ENCODE results near the gene TFDP2.
"Not testable (repeated sequence)": the region's sequence is repeated elsewhere in the genome, so short reads cannot be mapped to it uniquely, and the experiment has no call there.

Gene TFDP2

DNA sequence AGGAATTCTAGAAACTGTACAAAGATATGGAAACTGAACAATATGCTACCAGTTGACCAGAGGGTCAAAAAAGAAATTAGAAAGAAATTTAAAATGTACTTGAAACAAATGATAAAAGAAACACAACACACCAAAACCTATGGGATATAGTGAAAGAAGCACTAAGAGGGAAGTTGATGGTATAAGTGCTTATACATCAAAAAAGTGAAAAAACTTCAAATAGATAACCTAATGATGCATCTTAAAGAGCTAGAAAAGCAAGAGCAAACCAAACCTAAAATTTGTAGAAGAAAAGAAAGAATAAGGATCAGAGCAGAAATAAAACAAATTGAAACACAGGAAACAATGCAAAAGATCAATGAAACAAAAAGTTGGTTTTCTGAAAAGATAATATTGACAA is 68.2 kb downstream of the TFDP2 start:
- Histone ChIP-seq H2AFZ (ENCODE audit: low read depth, low read length) (no peak overlapping the region), H3K36me3 (ENCODE audit: insufficient read depth, low read length) (peaks cover 2% of the 10 kb centered on the region), H3K27me3 (ENCODE audit: insufficient read depth, low read length) (no peaks in the 10 kb centered on the region), H3K4me1 (ENCODE audit: insufficient read depth, low read length) (no peaks in the 10 kb centered on the region), H3K9me3 (ENCODE audit: low read length) (peaks cover 4% of the 10 kb centered on the region), H3K4me3 (ENCODE audit: low read length) (no peak overlapping the region)

DNA sequence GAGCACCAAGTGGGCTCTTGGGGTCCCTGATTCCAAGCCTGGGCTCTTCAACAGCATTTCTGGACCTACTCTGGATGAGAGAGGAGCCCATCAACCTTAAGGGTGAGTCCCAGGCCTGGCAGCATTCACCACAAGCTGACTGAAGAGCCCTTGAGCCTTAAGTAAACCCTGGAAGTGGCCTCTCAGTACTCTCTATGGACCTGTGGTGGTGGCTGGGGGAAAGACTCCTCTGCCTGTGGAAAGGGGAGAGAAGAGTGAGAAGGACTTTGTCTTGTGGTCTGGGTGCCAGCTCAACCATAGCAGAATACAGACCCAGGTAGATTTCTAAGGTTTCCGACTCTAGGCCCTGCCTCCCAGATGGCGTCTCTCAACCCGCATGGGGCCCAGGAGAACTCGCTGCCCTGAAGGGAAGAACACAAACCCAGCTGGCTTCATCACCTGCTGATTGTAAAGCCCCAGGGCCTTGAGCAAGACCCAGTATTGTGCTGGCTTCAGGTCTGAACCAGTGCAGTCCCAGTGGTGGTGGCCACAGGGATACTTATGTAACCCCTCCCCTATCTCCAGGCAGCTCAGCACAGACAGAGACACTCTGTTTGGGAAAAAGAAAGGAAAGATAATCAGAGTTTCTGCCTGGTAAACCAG is 71.4 kb downstream of the TFDP2 start:
- Histone ChIP-seq H3K27me3 (ENCODE audit: insufficient read depth, low read length) (no peaks in the 10 kb centered on the region), H3K4me3 (ENCODE audit: low read length) (no peak overlapping the region), H3K4me1 (ENCODE audit: insufficient read depth, low read length) (no peaks in the 10 kb centered on the region), H3K36me3 (ENCODE audit: insufficient read depth, low read length) (peaks cover 2% of the 10 kb centered on the region), H2AFZ (ENCODE audit: low read depth, low read length) (no peak overlapping the region), H3K9me3 (ENCODE audit: low read length) (peaks cover 4% of the 10 kb centered on the region)

- peaks cover 4% of the 10 kb centered on the region for H3K9me3 ChIP-seq (ENCODE audit: low read length)
- no peaks in the 10 kb centered on the region for H3K4me1 ChIP-seq (ENCODE audit: insufficient read depth, low read length)
- H3K4me3 ChIP-seq (ENCODE audit: low read length) = no peak overlapping the region
- peaks cover 2% of the 10 kb centered on the region for H3K36me3 ChIP-seq (ENCODE audit: insufficient read depth, low read length)
- H3K27me3 ChIP-seq (ENCODE audit: insufficient read depth, low read length) = no peaks in the 10 kb centered on the region
- H2AFZ ChIP-seq (ENCODE audit: low read depth, low read length) = no peak overlapping the region
These were observed 72.0 kb downstream of the TFDP2 start for GRCh38 chr3:142077155-142077858.

- not testable (repeated sequence) for H3K9me3 ChIP-seq (ENCODE audit: low read length); H2AFZ ChIP-seq (ENCODE audit: low read depth, low read length); H3K27me3 ChIP-seq (ENCODE audit: insufficient read depth, low read length); H3K4me1 ChIP-seq (ENCODE audit: insufficient read depth, low read length); H3K4me3 ChIP-seq (ENCODE audit: low read length); H3K36me3 ChIP-seq (ENCODE audit: insufficient read depth, low read length)
These were observed 73.7 kb downstream of the TFDP2 start for GRCh38 chr3:142075656-142076055.

DNA sequence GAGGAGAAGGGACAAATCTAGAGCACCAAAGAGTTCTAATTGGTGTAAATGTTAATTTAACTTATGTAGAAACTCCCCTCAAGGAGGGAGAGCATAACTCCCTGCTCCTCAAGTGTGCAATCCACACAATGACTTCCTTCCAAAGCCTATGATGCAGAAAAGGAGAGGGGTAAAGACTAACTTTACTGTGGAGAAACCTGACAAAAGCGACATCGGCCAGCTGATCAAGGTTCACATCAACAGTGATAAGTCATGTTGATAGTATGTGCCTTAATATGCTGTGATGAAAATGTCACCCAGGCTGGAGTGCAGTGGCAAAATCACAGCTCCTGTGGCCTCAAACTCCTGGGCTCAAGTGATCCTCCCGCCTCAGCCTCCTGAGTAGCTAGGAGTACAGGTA is 76.5 kb downstream of the TFDP2 start:
- no peak overlapping the region for H3K4me3 ChIP-seq (ENCODE audit: low read length)
- H3K4me1 ChIP-seq (ENCODE audit: insufficient read depth, low read length) = no peaks in the 10 kb centered on the region
- no peaks in the 10 kb centered on the region for H3K27me3 ChIP-seq (ENCODE audit: insufficient read depth, low read length)
- peaks cover 2% of the 10 kb centered on the region for H3K36me3 ChIP-seq (ENCODE audit: insufficient read depth, low read length)
- H2AFZ ChIP-seq (ENCODE audit: low read depth, low read length) = no peak overlapping the region
- H3K9me3 ChIP-seq (ENCODE audit: low read length) = no peaks in the 10 kb centered on the region

- Histone ChIP-seq H2AFZ (ENCODE audit: low read depth, low read length) (no peak overlapping the region), H3K36me3 (ENCODE audit: insufficient read depth, low read length) (peaks cover 2% of the 10 kb centered on the region), H3K4me1 (ENCODE audit: insufficient read depth, low read length) (peaks cover 28% of the 10 kb centered on the region), H3K27me3 (ENCODE audit: insufficient read depth, low read length) (no peaks in the 10 kb centered on the region), H3K9me3 (ENCODE audit: low read length) (no peaks in the 10 kb centered on the region), H3K4me3 (ENCODE audit: low read length) (no peak overlapping the region)
These were observed 83.4 kb downstream of the TFDP2 start for GRCh38 chr3:142065932-142066331.

DNA sequence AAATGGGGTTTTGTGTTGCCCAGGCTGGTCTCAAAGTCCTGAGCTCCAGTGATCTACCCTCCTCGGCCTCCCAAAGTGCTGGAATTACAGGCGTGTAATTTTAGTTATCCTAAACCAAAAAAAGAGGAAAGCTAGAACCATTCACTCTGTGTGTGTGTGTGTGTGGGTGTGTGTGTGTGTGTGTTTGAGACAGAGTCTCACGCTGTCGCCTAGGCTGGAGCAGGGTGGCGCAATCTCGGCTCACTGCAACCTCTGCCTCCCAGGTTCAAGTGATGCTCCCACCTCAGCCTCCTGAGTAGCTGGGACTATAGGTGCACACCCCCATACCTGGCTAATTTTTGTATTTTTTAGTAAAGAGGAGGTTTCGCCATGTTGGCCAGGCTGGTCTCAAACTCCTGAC is 84.0 kb downstream of the TFDP2 start:
- Histone ChIP-seq H3K4me3 (ENCODE audit: low read length) (no peak overlapping the region), H2AFZ (ENCODE audit: low read depth, low read length) (no peak overlapping the region), H3K36me3 (ENCODE audit: insufficient read depth, low read length) (peaks cover 2% of the 10 kb centered on the region), H3K4me1 (ENCODE audit: insufficient read depth, low read length) (peaks cover 28% of the 10 kb centered on the region), H3K27me3 (ENCODE audit: insufficient read depth, low read length) (no peaks in the 10 kb centered on the region), H3K9me3 (ENCODE audit: low read length) (no peaks in the 10 kb centered on the region)

DNA sequence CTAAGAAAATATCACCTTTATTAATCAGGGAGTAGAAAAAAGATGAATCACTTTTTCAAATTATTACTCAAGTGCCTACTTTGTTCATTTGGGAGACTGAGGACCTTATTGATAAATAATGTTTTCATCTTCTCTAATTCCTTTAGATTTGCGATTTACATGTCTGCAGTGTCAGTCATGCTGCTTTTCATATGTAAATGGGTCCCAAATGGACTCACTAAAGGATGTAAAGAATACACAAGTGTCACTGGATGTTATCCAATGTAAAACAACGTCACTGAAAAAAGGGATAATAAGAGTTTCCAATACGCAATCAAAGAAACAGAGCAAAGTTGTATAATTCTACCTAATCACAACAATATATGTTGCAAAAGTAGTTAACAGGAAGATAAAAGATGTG is 84.9 kb downstream of the TFDP2 start:
- no peaks in the 10 kb centered on the region for H3K27me3 ChIP-seq (ENCODE audit: insufficient read depth, low read length)
- H3K9me3 ChIP-seq (ENCODE audit: low read length) = no peaks in the 10 kb centered on the region
- H3K4me1 ChIP-seq (ENCODE audit: insufficient read depth, low read length) = peaks cover 28% of the 10 kb centered on the region

GRCh38 chr3:142057331-142057725 is 92.0 kb downstream of the TFDP2 start:
- Histone ChIP-seq H3K9me3 (ENCODE audit: low read length) (no peaks in the 10 kb centered on the region), H3K4me1 (ENCODE audit: insufficient read depth, low read length) (no peaks in the 10 kb centered on the region), H3K27me3 (ENCODE audit: insufficient read depth, low read length) (no peaks in the 10 kb centered on the region), H3K36me3 (ENCODE audit: insufficient read depth, low read length) (no peaks in the 10 kb centered on the region), H2AFZ (ENCODE audit: low read depth, low read length) (no peak overlapping the region), H3K4me3 (ENCODE audit: low read length) (no peak overlapping the region)

More for the DNA sequence above, 84.9 kb downstream of the TFDP2 start:
- Histone ChIP-seq H3K4me3 (ENCODE audit: low read length) (no peak overlapping the region), H3K36me3 (ENCODE audit: insufficient read depth, low read length) (peaks cover 2% of the 10 kb centered on the region), H2AFZ (ENCODE audit: low read depth, low read length) (no peak overlapping the region)

GRCh38 chr3:142056656-142057330 is 92.6 kb downstream of the TFDP2 start:
- Histone ChIP-seq H3K9me3 (ENCODE audit: low read length) (no peaks in the 10 kb centered on the region), H3K4me1 (ENCODE audit: insufficient read depth, low read length) (no peaks in the 10 kb centered on the region), H3K4me3 (ENCODE audit: low read length) (no peak overlapping the region), H3K36me3 (ENCODE audit: insufficient read depth, low read length) (peaks cover 3% of the 10 kb centered on the region), H3K27me3 (ENCODE audit: insufficient read depth, low read length) (no peaks in the 10 kb centered on the region), H2AFZ (ENCODE audit: low read depth, low read length) (no peak overlapping the region)

DNA sequence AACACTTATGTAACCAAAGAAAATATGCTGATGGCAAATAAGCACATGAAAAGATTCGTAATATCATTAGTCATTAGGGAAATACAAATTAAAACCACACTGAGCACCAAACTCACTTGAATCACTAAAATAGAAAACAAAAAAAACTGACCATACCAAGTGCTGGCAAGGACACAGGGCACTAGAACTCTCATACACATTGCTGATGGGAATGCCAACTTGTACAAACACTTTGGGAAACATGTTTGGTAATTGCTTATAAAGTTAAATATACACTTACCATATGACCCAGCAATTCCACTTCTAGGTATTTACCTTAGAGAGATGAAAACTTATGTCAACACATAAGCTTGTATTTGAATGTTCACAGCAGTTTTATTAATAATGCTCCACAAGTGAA is 95.5 kb downstream of the TFDP2 start:
- Histone ChIP-seq H3K4me3 (ENCODE audit: low read length) (no peak overlapping the region), H3K4me1 (ENCODE audit: insufficient read depth, low read length) (no peaks in the 10 kb centered on the region), H3K27me3 (ENCODE audit: insufficient read depth, low read length) (no peaks in the 10 kb centered on the region), H3K9me3 (ENCODE audit: low read length) (no peaks in the 10 kb centered on the region), H2AFZ (ENCODE audit: low read depth, low read length) (no peak overlapping the region), H3K36me3 (ENCODE audit: insufficient read depth, low read length) (peaks cover 8% of the 10 kb centered on the region)

- H3K4me1 ChIP-seq (ENCODE audit: insufficient read depth, low read length) = no peaks in the 10 kb centered on the region
These were observed 96.1 kb downstream of the TFDP2 start for GRCh38 chr3:142053244-142053643.

DNA sequence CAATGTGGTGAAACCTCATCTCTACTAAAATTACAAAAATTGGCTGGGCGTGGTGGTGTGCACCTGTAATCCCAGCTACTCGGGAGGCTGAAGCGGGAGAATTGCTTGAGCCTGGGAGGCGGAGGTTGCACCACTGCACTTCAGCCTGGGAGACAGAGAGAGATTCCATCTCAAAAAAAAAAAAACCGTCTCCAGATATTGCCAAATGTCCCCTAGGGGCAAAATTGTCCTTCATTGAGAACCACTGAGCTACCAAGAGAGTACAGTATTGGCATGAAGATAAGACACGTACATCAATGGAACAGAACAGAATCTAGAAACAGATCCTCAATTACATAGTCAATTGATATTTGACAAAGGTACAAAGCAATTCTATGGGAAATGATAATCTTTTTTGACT is 98.0 kb downstream of the TFDP2 start:
- Histone ChIP-seq H3K36me3 (ENCODE audit: insufficient read depth, low read length) (peaks cover 13% of the 10 kb centered on the region), H3K4me3 (ENCODE audit: low read length) (no peak overlapping the region)

More at GRCh38 chr3:142053244-142053643, 96.1 kb downstream of the TFDP2 start:
- Histone ChIP-seq H3K9me3 (ENCODE audit: low read length) (no peaks in the 10 kb centered on the region), H3K4me3 (ENCODE audit: low read length) (no peak overlapping the region), H2AFZ (ENCODE audit: low read depth, low read length) (no peak overlapping the region), H3K27me3 (ENCODE audit: insufficient read depth, low read length) (no peaks in the 10 kb centered on the region), H3K36me3 (ENCODE audit: insufficient read depth, low read length) (peaks cover 10% of the 10 kb centered on the region)

More for the DNA sequence above, 98.0 kb downstream of the TFDP2 start:
- no peaks in the 10 kb centered on the region for H3K9me3 ChIP-seq (ENCODE audit: low read length)
- H3K4me1 ChIP-seq (ENCODE audit: insufficient read depth, low read length) = no peaks in the 10 kb centered on the region
- no peaks in the 10 kb centered on the region for H3K27me3 ChIP-seq (ENCODE audit: insufficient read depth, low read length)
- H2AFZ ChIP-seq (ENCODE audit: low read depth, low read length) = no peak overlapping the region
